ENCODE data around the gene NUCB1.

DNA sequence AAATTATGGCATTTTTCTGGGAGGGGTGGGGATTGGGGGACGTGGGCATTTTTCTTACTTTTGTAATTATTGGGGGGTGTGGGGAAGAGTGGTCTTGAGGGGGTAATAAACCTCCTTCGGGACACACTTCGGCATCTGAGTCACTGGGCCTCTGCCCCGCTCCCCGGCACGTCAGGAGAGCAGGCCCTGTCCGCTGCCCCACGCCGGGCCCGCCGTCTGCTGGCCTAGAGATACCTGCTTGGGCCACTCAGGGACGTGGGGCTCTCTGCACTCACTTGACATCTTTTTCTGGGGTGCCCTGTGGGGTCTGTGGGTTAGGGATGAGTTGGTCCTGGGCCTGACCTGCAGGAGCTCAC is 61.5 kb downstream of the NUCB1 start:
- TF ChIP-seq, protein P1, sequence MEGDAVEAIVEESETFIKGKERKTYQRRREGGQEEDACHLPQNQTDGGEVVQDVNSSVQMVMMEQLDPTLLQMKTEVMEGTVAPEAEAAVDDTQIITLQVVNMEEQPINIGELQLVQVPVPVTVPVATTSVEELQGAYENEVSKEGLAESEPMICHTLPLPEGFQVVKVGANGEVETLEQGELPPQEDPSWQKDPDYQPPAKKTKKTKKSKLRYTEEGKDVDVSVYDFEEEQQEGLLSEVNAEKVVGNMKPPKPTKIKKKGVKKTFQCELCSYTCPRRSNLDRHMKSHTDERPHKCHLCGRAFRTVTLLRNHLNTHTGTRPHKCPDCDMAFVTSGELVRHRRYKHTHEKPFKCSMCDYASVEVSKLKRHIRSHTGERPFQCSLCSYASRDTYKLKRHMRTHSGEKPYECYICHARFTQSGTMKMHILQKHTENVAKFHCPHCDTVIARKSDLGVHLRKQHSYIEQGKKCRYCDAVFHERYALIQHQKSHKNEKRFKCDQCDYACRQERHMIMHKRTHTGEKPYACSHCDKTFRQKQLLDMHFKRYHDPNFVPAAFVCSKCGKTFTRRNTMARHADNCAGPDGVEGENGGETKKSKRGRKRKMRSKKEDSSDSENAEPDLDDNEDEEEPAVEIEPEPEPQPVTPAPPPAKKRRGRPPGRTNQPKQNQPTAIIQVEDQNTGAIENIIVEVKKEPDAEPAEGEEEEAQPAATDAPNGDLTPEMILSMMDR (IDR thresholded peaks at IDR 0.05; ENCODE audit: insufficient read depth, low read depth, low read length) = no peak
- no peak for TF ChIP-seq EZH2 (IDR thresholded peaks at IDR 0.05; ENCODE audit: insufficient read depth, low read length)
